Measurements from ENCODE around the gene INPP4A.

The INPP4A gene

DNA sequence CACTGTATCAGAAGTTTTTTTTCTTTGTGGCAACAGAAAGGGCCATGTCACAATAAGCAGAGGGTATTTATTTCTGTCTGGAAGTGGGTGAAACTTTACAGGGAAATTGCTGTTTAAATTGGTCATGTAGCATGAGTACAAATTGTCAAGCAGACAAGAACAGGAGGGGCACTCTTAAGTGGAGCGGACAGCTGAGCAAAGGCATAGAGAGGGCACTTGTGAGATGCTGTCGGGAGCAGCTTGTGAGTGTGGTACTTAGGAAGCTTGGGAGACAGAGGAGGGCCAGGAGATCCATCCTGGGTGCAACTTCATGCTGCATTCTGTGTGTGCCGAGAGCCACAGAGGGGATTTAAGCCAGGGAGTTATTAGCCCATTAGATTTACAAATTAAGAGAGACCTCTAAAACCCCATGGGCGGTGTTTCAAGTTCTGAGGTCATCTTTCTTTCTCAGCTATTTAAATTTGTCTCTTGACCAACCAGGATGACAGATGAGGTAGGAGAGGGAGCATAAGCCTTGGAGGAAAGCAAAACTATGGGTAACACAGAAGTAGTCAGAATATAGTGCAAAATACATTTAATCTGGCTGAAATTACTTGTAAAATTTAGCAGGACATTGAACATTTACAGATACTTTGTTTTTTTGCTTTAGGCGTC, 30.4 kb downstream of the INPP4A start:
- Histone ChIP-seq H3K36me3 (ENCODE audit: control insufficient read depth, insufficient read depth, low read length) (no peaks in the 10 kb centered on the region), H3K9ac (ENCODE audit: low read length) (no peak overlapping the region), H3K27me3 (ENCODE audit: control insufficient read depth, insufficient read depth, low read length) (no peaks in the 10 kb centered on the region), H3K27ac (ENCODE audit: low read depth, low read length) (no peak overlapping the region), H3K4me3 (ENCODE audit: low read length) (no peak overlapping the region), H3K4me1 (ENCODE audit: control insufficient read depth, insufficient read depth, low read length) (peaks cover 17% of the 10 kb centered on the region)

DNA sequence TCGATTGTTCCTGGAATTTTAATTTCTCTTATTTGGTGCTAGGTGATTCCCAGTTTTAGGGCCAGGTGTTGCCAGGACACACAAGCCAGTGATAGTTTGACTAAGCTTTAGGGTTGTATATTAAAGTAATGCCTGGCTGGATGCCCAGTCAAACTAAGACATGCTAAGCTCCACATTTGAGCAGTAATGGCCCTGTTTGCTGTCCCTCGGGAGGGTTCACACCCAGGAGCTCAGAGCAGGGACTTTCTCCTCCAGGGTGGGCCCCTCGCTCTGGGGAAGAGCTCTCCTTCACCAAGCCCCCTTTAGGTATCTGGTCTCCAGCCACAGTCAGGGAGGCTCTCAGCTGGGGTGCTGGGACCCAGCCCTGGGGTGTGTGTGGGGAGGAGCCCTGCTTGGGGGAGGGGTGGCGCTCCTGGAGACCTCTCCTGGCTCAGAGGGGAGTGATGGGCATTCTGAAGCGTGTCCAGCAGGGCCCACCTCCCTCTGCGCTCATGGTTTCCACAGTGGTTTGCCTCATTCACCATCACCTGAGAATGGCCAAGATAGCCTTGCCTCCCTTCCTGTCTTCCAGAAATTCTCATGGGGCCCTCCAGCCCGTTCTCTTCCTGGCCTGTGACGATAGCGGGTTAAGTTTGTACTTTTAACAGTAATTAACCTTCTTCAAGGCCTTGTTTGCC, 31.7 kb downstream of the INPP4A start:
- Histone ChIP-seq H3K4me1 (ENCODE audit: control insufficient read depth, insufficient read depth, low read length) (peaks cover 21% of the 10 kb centered on the region), H3K4me3 (ENCODE audit: low read length) (no peak overlapping the region), H3K27me3 (ENCODE audit: control insufficient read depth, insufficient read depth, low read length) (no peaks in the 10 kb centered on the region), H3K27ac (ENCODE audit: low read depth, low read length) (no peak overlapping the region), H3K36me3 (ENCODE audit: control insufficient read depth, insufficient read depth, low read length) (no peaks in the 10 kb centered on the region), H3K9ac (ENCODE audit: low read length) (no peak overlapping the region)

GRCh38 chr2:98477036-98477435, 32.4 kb downstream of the INPP4A start:
- Histone ChIP-seq H3K4me1 (ENCODE audit: control insufficient read depth, insufficient read depth, low read length) (peaks cover 21% of the 10 kb centered on the region), H3K27me3 (ENCODE audit: control insufficient read depth, insufficient read depth, low read length) (no peaks in the 10 kb centered on the region), H3K9ac (ENCODE audit: low read length) (no peak overlapping the region), H3K27ac (ENCODE audit: low read depth, low read length) (no peak overlapping the region), H3K4me3 (ENCODE audit: low read length) (no peak overlapping the region), H3K36me3 (ENCODE audit: control insufficient read depth, insufficient read depth, low read length) (no peaks in the 10 kb centered on the region)

GRCh38 chr2:98477506-98477905, 32.8 kb downstream of the INPP4A start:
- H3K9ac ChIP-seq (ENCODE audit: low read length) = no peak overlapping the region
- H3K4me1 ChIP-seq (ENCODE audit: control insufficient read depth, insufficient read depth, low read length) = peaks cover 18% of the 10 kb centered on the region
- H3K27ac ChIP-seq (ENCODE audit: low read depth, low read length) = no peak overlapping the region
- H3K36me3 ChIP-seq (ENCODE audit: control insufficient read depth, insufficient read depth, low read length) = no peaks in the 10 kb centered on the region
- H3K4me3 ChIP-seq (ENCODE audit: low read length) = no peak overlapping the region
- H3K27me3 ChIP-seq (ENCODE audit: control insufficient read depth, insufficient read depth, low read length) = no peaks in the 10 kb centered on the region

GRCh38 chr2:98478088-98478551, 33.5 kb downstream of the INPP4A start:
- no peak overlapping the region for H3K27ac ChIP-seq (ENCODE audit: low read depth, low read length)
- H3K36me3 ChIP-seq (ENCODE audit: control insufficient read depth, insufficient read depth, low read length) = no peaks in the 10 kb centered on the region
- H3K27me3 ChIP-seq (ENCODE audit: control insufficient read depth, insufficient read depth, low read length) = no peaks in the 10 kb centered on the region
- peaks cover 17% of the 10 kb centered on the region for H3K4me1 ChIP-seq (ENCODE audit: control insufficient read depth, insufficient read depth, low read length)
- H3K4me3 ChIP-seq (ENCODE audit: low read length) = no peak overlapping the region
- no peak overlapping the region for H3K9ac ChIP-seq (ENCODE audit: low read length)

DNA sequence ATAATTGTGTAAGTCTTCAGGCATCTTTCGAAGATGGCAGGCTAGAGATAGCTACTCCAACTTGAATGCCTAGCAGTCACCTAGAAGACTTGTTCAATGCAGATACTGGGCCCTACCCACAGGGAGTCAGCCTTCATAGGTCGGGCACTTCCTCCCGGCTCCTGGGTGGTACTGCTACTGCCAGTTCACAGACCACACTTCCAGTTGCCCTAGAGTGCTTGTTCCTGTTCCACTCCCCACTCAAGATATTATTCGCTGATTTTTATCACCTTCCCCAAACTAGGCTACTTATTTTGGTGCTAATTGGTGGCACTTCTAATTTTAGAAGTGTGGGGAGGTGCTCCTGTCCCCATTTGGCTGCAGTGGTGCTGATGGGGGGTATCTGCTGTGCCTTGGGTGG, 34.2 kb downstream of the INPP4A start:
- Histone ChIP-seq H3K4me3 (ENCODE audit: low read length) (no peak overlapping the region), H3K27ac (ENCODE audit: low read depth, low read length) (no peak overlapping the region), H3K4me1 (ENCODE audit: control insufficient read depth, insufficient read depth, low read length) (peaks cover 17% of the 10 kb centered on the region), H3K36me3 (ENCODE audit: control insufficient read depth, insufficient read depth, low read length) (no peaks in the 10 kb centered on the region), H3K9ac (ENCODE audit: low read length) (no peak overlapping the region), H3K27me3 (ENCODE audit: control insufficient read depth, insufficient read depth, low read length) (no peaks in the 10 kb centered on the region)

DNA sequence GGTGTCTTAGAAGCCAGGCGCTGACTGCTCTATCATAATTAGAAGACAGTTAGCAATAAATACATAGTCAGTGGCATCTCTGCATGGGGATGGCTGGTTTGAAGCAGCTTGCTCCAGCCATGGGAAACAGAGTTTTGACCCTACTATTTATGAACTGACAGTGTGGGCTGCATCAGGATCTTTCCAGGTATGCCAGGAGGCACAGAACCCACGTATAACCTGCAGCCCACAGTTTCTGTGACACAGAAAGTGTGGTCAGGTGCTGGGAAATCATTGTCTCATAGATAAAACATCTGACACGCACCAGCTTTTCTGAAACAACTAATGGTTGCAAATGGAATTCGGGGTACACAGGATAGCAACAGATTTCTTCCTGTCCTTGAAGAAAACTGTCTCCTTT, 34.7 kb downstream of the INPP4A start:
- Histone ChIP-seq H3K4me1 (ENCODE audit: control insufficient read depth, insufficient read depth, low read length) (peaks cover 17% of the 10 kb centered on the region), H3K27ac (ENCODE audit: low read depth, low read length) (peak overlapping the region; percentile 28), H3K9ac (ENCODE audit: low read length) (no peak overlapping the region), H3K27me3 (ENCODE audit: control insufficient read depth, insufficient read depth, low read length) (no peaks in the 10 kb centered on the region), H3K4me3 (ENCODE audit: low read length) (no peak overlapping the region), H3K36me3 (ENCODE audit: control insufficient read depth, insufficient read depth, low read length) (no peaks in the 10 kb centered on the region)

GRCh38 chr2:98479959-98480524, 35.4 kb downstream of the INPP4A start:
- Histone ChIP-seq H3K4me3 (ENCODE audit: low read length) (no peak overlapping the region), H3K27me3 (ENCODE audit: control insufficient read depth, insufficient read depth, low read length) (no peaks in the 10 kb centered on the region), H3K27ac (ENCODE audit: low read depth, low read length) (peak overlapping the region; percentile 28), H3K9ac (ENCODE audit: low read length) (no peak overlapping the region), H3K36me3 (ENCODE audit: control insufficient read depth, insufficient read depth, low read length) (no peaks in the 10 kb centered on the region), H3K4me1 (ENCODE audit: control insufficient read depth, insufficient read depth, low read length) (peaks cover 17% of the 10 kb centered on the region)

DNA sequence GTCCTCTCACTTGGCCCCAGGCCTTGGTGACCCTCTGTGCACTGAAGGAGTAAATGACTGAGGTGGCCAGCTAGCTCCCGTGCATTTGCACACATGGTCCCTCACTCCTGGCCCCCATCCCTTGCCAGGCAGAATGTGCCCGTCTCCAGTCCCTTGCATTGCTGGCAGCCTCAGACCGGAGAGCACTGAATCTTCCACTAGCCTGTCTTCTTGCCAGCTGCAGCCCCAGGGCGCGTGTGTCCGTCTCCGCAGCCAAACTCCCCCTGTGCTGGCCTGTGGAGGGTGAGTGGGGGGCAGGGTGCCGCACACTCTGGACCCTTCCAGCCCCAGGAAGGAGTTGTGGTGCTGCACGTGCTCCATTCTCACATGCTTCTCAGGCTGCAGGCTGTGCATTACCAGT, 35.9 kb downstream of the INPP4A start:
- Histone ChIP-seq H3K27me3 (ENCODE audit: control insufficient read depth, insufficient read depth, low read length) (no peaks in the 10 kb centered on the region), H3K27ac (ENCODE audit: low read depth, low read length) (no peak overlapping the region), H3K9ac (ENCODE audit: low read length) (no peak overlapping the region), H3K4me3 (ENCODE audit: low read length) (no peak overlapping the region), H3K36me3 (ENCODE audit: control insufficient read depth, insufficient read depth, low read length) (no peaks in the 10 kb centered on the region), H3K4me1 (ENCODE audit: control insufficient read depth, insufficient read depth, low read length) (peaks cover 17% of the 10 kb centered on the region)

DNA sequence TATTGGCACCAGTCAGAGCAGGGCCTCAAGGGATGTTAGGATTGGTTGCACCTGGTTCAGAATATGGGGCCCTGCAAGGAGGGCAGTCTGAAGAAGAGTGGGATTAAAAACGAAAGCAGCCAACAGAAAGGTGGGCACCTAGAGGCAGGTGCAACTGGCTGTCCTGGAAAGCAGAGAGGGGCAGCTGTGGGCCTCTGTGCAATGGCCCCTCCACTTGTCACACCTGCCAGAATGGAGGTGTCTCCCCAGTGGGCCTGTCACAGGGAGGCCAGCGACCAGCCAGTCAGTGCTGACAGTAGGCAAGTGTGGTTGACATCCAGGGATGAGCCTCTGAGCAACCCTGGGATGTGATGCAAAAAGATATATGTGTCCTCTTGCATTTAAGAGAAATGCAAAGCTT, 37.7 kb downstream of the INPP4A start:
- Histone ChIP-seq H3K36me3 (ENCODE audit: control insufficient read depth, insufficient read depth, low read length) (no peaks in the 10 kb centered on the region), H3K4me1 (ENCODE audit: control insufficient read depth, insufficient read depth, low read length) (peaks cover 17% of the 10 kb centered on the region), H3K27me3 (ENCODE audit: control insufficient read depth, insufficient read depth, low read length) (no peaks in the 10 kb centered on the region), H3K9ac (ENCODE audit: low read length) (no peak overlapping the region), H3K4me3 (ENCODE audit: low read length) (no peak overlapping the region), H3K27ac (ENCODE audit: low read depth, low read length) (no peak overlapping the region)

DNA sequence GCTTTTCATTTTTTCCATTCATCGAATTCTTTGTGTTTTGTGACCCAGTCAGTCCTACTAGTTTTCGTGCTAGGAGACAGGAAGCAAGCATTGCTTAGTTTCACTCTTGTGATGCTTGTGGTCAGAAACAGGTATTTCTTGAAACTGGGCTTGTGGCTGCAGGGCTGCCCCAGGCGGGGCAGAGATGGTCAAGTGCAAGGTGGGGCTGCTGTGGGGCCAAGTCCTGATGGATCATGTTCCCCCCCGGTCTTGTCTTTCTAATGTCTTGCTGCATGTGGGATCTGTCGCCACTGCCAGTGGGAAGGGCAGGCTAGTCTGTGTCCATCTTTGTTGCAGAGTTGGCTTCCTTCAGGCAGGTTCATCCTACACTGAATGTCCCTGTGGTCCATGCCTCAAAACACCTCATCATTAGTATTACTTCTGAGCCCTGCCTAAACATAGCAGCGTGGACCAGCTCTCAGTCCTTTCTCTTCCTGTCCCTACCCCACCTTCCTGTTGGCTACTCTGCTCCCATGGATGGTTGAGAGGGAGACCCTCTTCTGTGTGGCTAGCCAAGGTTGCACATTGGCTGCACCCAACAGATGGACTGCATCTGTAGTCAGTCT, 38.7 kb downstream of the INPP4A start:
- Histone ChIP-seq H3K27me3 (ENCODE audit: control insufficient read depth, insufficient read depth, low read length) (no peaks in the 10 kb centered on the region), H3K4me1 (ENCODE audit: control insufficient read depth, insufficient read depth, low read length) (peaks cover 16% of the 10 kb centered on the region), H3K9ac (ENCODE audit: low read length) (no peak overlapping the region), H3K36me3 (ENCODE audit: control insufficient read depth, insufficient read depth, low read length) (no peaks in the 10 kb centered on the region), H3K27ac (ENCODE audit: low read depth, low read length) (no peak overlapping the region), H3K4me3 (ENCODE audit: low read length) (no peak overlapping the region)

DNA sequence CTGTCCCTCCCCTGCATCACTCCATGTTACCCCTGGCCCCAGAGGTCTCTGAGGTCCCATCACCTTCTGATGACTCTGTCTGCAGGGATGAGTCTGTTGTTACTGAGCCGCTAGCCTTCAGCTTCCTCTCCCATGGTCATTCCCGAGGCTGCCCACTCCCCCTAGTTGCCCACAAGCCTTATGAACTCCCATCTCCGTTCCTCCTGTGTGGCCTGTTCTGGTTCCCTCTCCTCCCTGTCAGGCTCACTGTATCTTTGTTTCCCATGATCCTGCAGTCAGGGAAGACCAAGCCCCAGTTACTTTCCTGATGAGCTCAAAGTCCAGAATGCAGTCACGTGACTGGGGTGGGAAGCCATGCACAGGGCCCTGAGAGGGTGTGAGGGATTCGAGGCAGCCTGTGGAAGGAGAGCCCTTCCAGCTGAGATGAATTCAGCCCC, 39.5 kb downstream of the INPP4A start:
- Histone ChIP-seq H3K36me3 (ENCODE audit: control insufficient read depth, insufficient read depth, low read length) (no peaks in the 10 kb centered on the region), H3K27ac (ENCODE audit: low read depth, low read length) (no peak overlapping the region), H3K4me1 (ENCODE audit: control insufficient read depth, insufficient read depth, low read length) (peaks cover 14% of the 10 kb centered on the region), H3K4me3 (ENCODE audit: low read length) (no peak overlapping the region), H3K9ac (ENCODE audit: low read length) (no peak overlapping the region), H3K27me3 (ENCODE audit: control insufficient read depth, insufficient read depth, low read length) (no peaks in the 10 kb centered on the region)

Data from rectal smooth muscle tissue (tissue), 1 donor.